ENCODE results near the gene TUBE1. TPM values are rescaled to one million over a fixed set of nuclear protein-coding genes. Genes with fewer than 3 reads are reported as not detected.

Gene TUBE1
- total RNA-seq, 1 experiment from 2014 or later, result 42.5 TPM

DNA sequence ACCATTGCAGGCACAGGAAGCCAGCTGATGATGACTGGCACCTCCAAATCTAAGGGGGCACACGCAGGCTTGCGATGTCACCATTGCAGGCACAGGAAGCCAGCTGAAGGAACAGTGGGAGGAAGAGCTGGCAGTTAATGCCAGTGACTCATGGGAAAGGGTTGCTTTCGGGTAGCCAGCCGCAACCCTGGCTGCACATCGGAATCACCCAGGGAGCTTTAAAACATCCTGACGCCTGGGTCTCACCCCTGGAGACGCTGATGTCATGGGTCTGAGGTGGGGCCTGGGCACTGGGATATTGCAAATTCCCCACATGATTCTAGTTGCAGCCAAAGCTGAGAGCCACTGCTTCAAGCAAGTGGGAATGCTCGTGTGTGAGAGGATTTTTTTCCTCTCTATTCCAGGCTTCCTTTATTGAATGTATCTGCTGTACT, 49.5 kb downstream of the TUBE1 start:
- Histone ChIP-seq H3K36me3 (ENCODE audit: control insufficient read depth in 1 of 2, insufficient read depth in 2 of 2, low read length in 2 of 2) (no peaks in the 10 kb centered on the region), H2AFZ (ENCODE audit: low read depth, low read length, poor library complexity, severe bottlenecking) (peak overlapping the region; percentile 48), H3K9me3 (ENCODE audit: control insufficient read depth in 1 of 2, insufficient read depth in 1 of 2, low read depth in 1 of 2, low read length in 2 of 2) (no peaks in the 10 kb centered on the region), H3K27ac (ENCODE audit: low read depth, low read length) (no peak overlapping the region), H3K4me2 (ENCODE audit: low read length) (peak overlapping the region; percentile 42), H3K4me3 (replicated peaks in 1 of 2; ENCODE audit: low read depth in 1 of 2, low read length in 2 of 2) (no peak overlapping the region), H3K79me2 (ENCODE audit: insufficient read depth, low read length) (no peaks in the 10 kb centered on the region), H3K9ac (ENCODE audit: low read length) (no peak overlapping the region), H3K27me3 (ENCODE audit: insufficient read depth, low read length) (0 out of 2 replicates have a peak, but pooled peaks cover 4% of the 10 kb centered on the region), H3K9me2 (ENCODE audit: insufficient read depth) (no peaks in the 10 kb centered on the region), H4K20me1 (ENCODE audit: insufficient read depth) (no peaks in the 10 kb centered on the region), H3K4me1 (ENCODE audit: control insufficient read depth in 1 of 2, insufficient read depth in 2 of 2, low read length in 2 of 2) (peaks cover 0 to 12% of the 10 kb centered on the region in 2 experiments; a peak in 2 of 4 replicates)
- peak; percentile 36; the same call in 1 of the 2 replicates for ATAC-seq
- intact Hi-C loops (cut with micrococcal nuclease), result no loop called here
- TF ChIP-seq CEBPB (IDR thresholded peaks at IDR 0.05; ENCODE audit: low read depth), result no peak
- no peak for TF ChIP-seq ZNF274 (IDR thresholded peaks at IDR 0.05; ENCODE audit: low read depth, low read length)
- no peak for TF ChIP-seq CBX3 (IDR thresholded peaks at IDR 0.05; ENCODE audit: low read depth)
- TF ChIP-seq EZH2 (IDR thresholded peaks at IDR 0.05), result no peak
- no peak for TF ChIP-seq POLR2AphosphoS5 (IDR thresholded peaks at IDR 0.05; ENCODE audit: low read depth, low read length)
- TF ChIP-seq, protein P1, sequence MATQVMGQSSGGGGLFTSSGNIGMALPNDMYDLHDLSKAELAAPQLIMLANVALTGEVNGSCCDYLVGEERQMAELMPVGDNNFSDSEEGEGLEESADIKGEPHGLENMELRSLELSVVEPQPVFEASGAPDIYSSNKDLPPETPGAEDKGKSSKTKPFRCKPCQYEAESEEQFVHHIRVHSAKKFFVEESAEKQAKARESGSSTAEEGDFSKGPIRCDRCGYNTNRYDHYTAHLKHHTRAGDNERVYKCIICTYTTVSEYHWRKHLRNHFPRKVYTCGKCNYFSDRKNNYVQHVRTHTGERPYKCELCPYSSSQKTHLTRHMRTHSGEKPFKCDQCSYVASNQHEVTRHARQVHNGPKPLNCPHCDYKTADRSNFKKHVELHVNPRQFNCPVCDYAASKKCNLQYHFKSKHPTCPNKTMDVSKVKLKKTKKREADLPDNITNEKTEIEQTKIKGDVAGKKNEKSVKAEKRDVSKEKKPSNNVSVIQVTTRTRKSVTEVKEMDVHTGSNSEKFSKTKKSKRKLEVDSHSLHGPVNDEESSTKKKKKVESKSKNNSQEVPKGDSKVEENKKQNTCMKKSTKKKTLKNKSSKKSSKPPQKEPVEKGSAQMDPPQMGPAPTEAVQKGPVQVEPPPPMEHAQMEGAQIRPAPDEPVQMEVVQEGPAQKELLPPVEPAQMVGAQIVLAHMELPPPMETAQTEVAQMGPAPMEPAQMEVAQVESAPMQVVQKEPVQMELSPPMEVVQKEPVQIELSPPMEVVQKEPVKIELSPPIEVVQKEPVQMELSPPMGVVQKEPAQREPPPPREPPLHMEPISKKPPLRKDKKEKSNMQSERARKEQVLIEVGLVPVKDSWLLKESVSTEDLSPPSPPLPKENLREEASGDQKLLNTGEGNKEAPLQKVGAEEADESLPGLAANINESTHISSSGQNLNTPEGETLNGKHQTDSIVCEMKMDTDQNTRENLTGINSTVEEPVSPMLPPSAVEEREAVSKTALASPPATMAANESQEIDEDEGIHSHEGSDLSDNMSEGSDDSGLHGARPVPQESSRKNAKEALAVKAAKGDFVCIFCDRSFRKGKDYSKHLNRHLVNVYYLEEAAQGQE (IDR thresholded peaks at IDR 0.05; ENCODE audit: low read depth), result no peak
- no peak for TF ChIP-seq FOSL1 (IDR thresholded peaks at IDR 0.05; ENCODE audit: low read depth)
- TF ChIP-seq RAD21 (IDR thresholded peaks at IDR 0.05; ENCODE audit: low read depth), result no peak
- TF ChIP-seq POLR2A (IDR thresholded peaks at IDR 0.05; ENCODE audit: borderline replicate concordance, extremely low read depth, insufficient read depth, insufficient read length), result no peak
- no peak for TF ChIP-seq EGR1 (IDR thresholded peaks at IDR 0.05; ENCODE audit: low read depth)
- TF ChIP-seq SP1 (IDR thresholded peaks at IDR 0.05; ENCODE audit: low read depth), result no peak
- TF ChIP-seq SRF (IDR thresholded peaks at IDR 0.05; ENCODE audit: low read depth), result no peak
- ChIA-PET RAD21 (ENCODE audit: low non-redundant PET in 1 of 2, low total read pairs in 2 of 2, uncharacterized antibody in 2 of 2, unreplicated experiment in 2 of 2) (no interaction called here), POLR2A (no interaction called here), CTCF (interaction anchor here (1.4 kb wide), 1 partner anchor 328 kb away, joined by 4 read pairs; no protein-coding TSS in a partner anchor)
- no peak for DNase-seq (ENCODE audit: low read depth, low spot score)
- BruUV-seq (replicated peaks), result no TSS peak

Data from HCT116 (cell line).